DMS114 treated with DMSO at 0.1 percent for 48 hours (cell line): ENCODE data around the gene SIGLEC11.

ENCODE experiments used
- DNase-seq: peaks from one replicate; lab custom pipeline; 2025; ENCODE audit not compliant: unreplicated experiment; lab: John Stamatoyannopoulos, UW

SIGLEC11 gene

GRCh38 chr19:49907745-49908446 lies 53.1 kb downstream of the SIGLEC11 start:
- no peak for DNase-seq

DNA sequence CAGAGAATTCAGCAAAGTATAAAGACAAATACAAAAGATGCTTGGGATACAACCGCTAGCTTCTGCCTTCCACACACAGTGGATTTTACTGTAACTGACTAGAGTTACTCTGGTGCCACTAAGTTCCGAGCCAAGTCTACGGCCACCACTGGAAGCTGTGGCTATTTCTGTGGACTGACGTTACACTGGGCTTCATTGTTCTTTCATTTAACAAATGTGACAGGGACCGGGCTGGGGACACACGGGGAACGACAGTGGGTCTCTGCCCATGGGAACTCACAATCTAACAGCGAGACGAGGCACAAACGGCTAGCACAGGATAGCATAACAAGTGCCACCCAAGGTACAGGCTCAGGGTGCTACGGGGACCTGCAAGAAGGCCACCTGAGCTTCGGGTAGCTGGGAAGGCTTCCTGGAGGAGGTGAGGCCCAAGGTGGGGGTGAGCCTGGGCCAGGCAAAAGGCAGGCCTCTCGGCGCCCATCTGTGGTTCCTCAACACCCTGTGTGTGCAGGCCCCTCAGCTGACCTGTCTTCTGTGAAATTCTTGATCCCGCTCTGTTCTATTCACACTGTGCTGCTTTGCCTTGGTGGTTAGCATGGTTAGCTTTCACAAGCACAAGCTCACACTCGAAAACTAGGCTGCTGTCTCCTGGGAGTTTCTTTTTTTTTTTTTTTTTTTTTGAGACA lies 54.0 kb downstream of the SIGLEC11 start:
- no peak for DNase-seq

DNA sequence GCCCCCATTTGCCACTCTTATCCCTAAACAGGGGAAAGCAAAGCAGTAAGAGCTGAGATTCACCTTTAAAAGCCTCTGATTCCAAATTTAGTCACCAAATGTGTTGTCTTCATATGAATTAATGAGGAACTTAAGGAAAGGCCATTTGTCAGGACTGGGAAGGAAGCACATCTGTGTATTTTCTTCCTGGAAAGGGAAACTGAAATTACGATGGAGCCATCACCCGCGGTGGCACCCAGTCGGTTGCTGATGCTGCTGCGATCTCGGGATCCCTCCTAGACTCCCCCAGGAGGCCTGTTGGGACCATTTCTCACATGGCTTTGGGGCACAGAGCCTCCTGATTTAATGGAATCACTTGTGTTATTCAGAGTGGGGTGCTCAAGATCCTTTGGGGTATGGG lies 56.8 kb downstream of the SIGLEC11 start:
- DNase-seq, result no peak
